Stimulated activated CD4-positive, alpha-beta T cell treated with anti-CD3 and anti-CD28 coated beads, Interleukin-4, amount 100 ng/mL, for 48 hours (primary cell): ENCODE data around the gene BTBD7.

Experiments used
- DNase-seq, 2 donors: peaks; one replicate each; pipeline ENCODE4 v3.0.0-alpha.2; 2020; ENCODE audit warnings: low read depth in 2 of 2

Gene BTBD7

GRCh38 chr14:93199031-93199430 lies 133.8 kb downstream of the BTBD7 start:
- DNase-seq = no peak

- DNase-seq = no peak
These were observed 137.4 kb downstream of the BTBD7 start for GRCh38 chr14:93195316-93195999.
